Mesothelial cell of epicardium (in vitro differentiated cells): Measurements from ENCODE around the gene CHD6. TPM values are rescaled to one million over a fixed set of nuclear protein-coding genes. Genes with fewer than 3 reads are reported as not detected.

Experiments used
- DNase-seq, 2 experiments: peaks; one replicate each; pipeline ENCODE4 v3.0.0; 2021; ENCODE audit warnings: low spot score in 2 of 2; ENCODE audit not compliant: unreplicated experiment in 2 of 2
- H3K27ac Mint-ChIP-seq: 2 replicates; pipeline ENCODE4 v1.8.0; 2021; ENCODE audit warnings: mixed read lengths
- H3K27me3 Mint-ChIP-seq: 2 replicates; pipeline ENCODE4 v1.8.0; 2021; ENCODE audit warnings: low read depth, mixed read lengths
- H3K36me3 Mint-ChIP-seq: 2 replicates; pipeline ENCODE4 v1.8.0; 2021; ENCODE audit warnings: mixed read lengths
- H3K4me1 Mint-ChIP-seq: 2 replicates; pipeline ENCODE4 v1.8.0; 2021; ENCODE audit warnings: mixed read lengths
- H3K4me3 Mint-ChIP-seq: 2 replicates; pipeline ENCODE4 v1.8.0; 2021; ENCODE audit warnings: mild to moderate bottlenecking, moderate library complexity, mixed read lengths
- H3K9me3 Mint-ChIP-seq: 2 replicates; pipeline ENCODE4 v1.8.0; 2021; ENCODE audit warnings: mixed read lengths
- CTCF ChIP-seq: fragments of 200-600 bp; sonication (generic); IDR thresholded peaks from one replicate; pipeline ENCODE4 v1.5.0; 2021; ENCODE audit warnings: antibody characterized with exemption; ENCODE audit not compliant: unreplicated experiment
- total RNA-seq: library from RNA; stranded (reverse); gene quantifications from 3 replicates; pipeline ENCODE4 v1.2.1, GENCODE V29; 2021

Gene CHD6
- total RNA-seq, 1 donor from 2014 or later = 107 TPM

DNA sequence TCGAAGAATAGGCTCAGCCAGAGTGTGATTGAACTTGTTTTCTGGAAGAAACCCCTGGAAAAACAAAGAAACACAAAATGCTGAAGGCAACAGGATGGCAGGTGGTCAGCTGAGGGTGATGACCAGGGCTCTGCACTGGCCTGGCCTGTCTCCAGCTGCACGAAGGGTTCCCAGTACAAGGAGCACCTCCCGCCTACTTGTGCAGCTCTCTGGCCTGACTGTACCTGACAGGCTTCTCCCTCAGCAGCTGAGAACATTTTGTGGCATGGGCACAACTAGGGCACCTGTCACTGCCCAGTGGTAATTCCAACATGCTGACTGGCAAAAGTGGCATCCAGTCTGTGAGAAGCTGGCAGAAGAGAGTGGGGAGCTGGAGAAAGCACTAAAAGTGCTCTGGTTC lies 212.7 kb downstream of the CHD6 start:
- H3K27ac Mint-ChIP-seq = no peak overlapping the region
- no peak for DNase-seq
- no peaks in the 10 kb centered on the region for H3K9me3 Mint-ChIP-seq
- peaks cover 40% of the 10 kb centered on the region for H3K36me3 Mint-ChIP-seq
- no peaks in the 10 kb centered on the region for H3K4me1 Mint-ChIP-seq
- TF ChIP-seq CTCF = no peak
- H3K4me3 Mint-ChIP-seq = no peak overlapping the region
- H3K27me3 Mint-ChIP-seq = no peaks in the 10 kb centered on the region

GRCh38 chr20:41403604-41404003 lies 214.6 kb downstream of the CHD6 start:
- Mint-ChIP-seq H3K4me1 (no peaks in the 10 kb centered on the region), H3K9me3 (no peaks in the 10 kb centered on the region), H3K27ac (no peak overlapping the region), H3K36me3 (peaks cover 31% of the 10 kb centered on the region), H3K27me3 (no peaks in the 10 kb centered on the region), H3K4me3 (no peak overlapping the region)
- TF ChIP-seq CTCF = no peak
- no peak for DNase-seq

DNA sequence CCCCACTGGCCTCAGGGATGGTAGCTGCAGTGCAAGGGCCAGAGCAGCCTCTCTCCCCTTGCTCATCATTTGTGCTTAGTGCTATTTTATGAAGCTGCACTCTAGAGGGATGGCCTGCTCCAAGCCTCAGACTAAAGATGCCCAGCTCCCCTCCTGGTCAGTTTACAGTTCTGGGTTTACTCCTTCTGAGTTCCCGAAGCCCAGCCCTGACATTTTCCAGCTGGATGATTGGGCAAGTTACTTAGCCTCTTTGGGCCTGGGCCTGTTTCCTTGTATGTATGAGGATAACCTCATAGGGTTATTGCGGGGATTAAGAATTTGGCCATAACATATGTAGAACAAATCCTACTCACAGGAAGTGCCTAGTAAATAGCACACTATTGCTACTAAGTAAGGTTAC lies 219.8 kb downstream of the CHD6 start:
- Mint-ChIP-seq H3K9me3 (no peaks in the 10 kb centered on the region), H3K27ac (no peak overlapping the region)

GRCh38 chr20:41395667-41396664 lies 222.2 kb downstream of the CHD6 start:
- Mint-ChIP-seq H3K27me3 (no peaks in the 10 kb centered on the region), H3K36me3 (no peaks in the 10 kb centered on the region), H3K4me3 (no peak overlapping the region), H3K27ac (no peak overlapping the region), H3K4me1 (peaks cover 19% of the 10 kb centered on the region), H3K9me3 (no peaks in the 10 kb centered on the region)
- DNase-seq = no peak
- no peak for TF ChIP-seq CTCF

More for the DNA sequence above, 219.8 kb downstream of the CHD6 start:
- DNase-seq = no peak
- H3K36me3 Mint-ChIP-seq = peaks cover 11% of the 10 kb centered on the region
- H3K4me3 Mint-ChIP-seq = no peak overlapping the region
- H3K27me3 Mint-ChIP-seq = no peaks in the 10 kb centered on the region
- H3K4me1 Mint-ChIP-seq = peaks cover 10% of the 10 kb centered on the region
- TF ChIP-seq CTCF = no peak

DNA sequence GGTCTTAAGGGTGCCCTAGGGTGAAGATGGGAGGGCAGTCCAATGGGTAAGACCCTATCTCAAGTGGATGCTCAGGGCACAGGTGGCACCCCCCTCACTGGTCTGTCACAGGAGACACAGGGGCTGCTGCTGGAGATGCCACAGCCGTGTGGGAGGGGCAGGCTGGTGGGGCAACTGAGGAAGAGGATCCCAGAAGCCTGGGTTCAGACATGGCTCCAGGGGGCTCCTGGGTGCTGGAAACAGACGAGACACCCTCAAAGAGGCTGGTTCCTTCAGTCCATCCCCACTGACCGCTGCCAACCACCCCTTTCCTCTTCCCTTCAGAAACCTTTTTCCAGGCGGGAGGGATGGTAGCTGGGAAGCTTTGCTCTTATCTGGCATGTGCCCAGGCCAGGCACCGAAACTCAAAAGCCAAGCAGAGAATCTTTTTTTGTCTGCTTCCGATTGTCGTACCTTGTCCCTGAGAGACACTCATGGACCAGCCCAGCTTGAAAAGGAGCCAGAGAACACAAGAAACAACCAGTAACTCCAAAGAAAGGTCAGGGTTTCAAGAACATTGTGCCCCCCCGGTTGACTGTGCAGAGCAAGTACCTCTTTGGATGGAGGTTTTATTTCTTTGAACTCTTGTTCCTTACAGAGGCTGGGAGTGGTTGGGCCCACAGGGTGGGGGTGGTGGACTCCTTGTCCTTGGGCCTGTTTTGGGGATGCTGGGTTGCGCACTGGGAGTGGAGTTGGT lies 223.1 kb downstream of the CHD6 start:
- TF ChIP-seq CTCF = no peak
- H3K4me3 Mint-ChIP-seq = no peak overlapping the region
- H3K9me3 Mint-ChIP-seq = no peaks in the 10 kb centered on the region
- H3K4me1 Mint-ChIP-seq = peaks cover 19% of the 10 kb centered on the region
- no peak for DNase-seq
- no peak overlapping the region for H3K27ac Mint-ChIP-seq
- H3K36me3 Mint-ChIP-seq = no peaks in the 10 kb centered on the region
- H3K27me3 Mint-ChIP-seq = no peaks in the 10 kb centered on the region
